Measurements from ENCODE around the gene OR51A4. TPM values are rescaled to one million over a fixed set of nuclear protein-coding genes. Genes with fewer than 3 reads are reported as not detected.

OR51A4 gene
- total and polyA plus RNA-seq, 10 of the 15 experiments (the other 5 are each of a cell fraction or from before 2014, with no cell fraction given), result not detected

Other genes starting within 250 kb of the OR51A4 start
Only the 7 nearest of the 17 such genes appear.
- gene OR51S1, start 98.4 kb downstream of the OR51A4 start, total RNA-seq (2014; rRNA removed), result not detected in 2 replicates
- gene OR51S1, start 98.4 kb downstream of the OR51A4 start, total RNA-seq (2014; rRNA removed; fragmentation: Illumina TruSeq; extraction: Trizol), result not detected in 2 replicates
- not detected in 2 replicates for gene OR51S1, start 98.4 kb downstream of the OR51A4 start, total RNA-seq (2021)
- not detected in 2 replicates for gene OR51S1, start 98.4 kb downstream of the OR51A4 start, polyA plus RNA-seq (2011; rRNA removed)
- not detected in 2 replicates for gene OR51S1, start 98.4 kb downstream of the OR51A4 start, polyA plus RNA-seq (2014; fragmentation: Illumina TruSeq; extraction: Trizol)
- gene OR51S1, start 98.4 kb downstream of the OR51A4 start, polyA plus RNA-seq (2014; fragmentation: Nextera tagmentation; extraction: Ambion mirVana), result not detected
- not detected in 2 replicates for gene OR51S1, start 98.4 kb downstream of the OR51A4 start, polyA plus RNA-seq (2014; rRNA removed)
- gene OR51S1, start 98.4 kb downstream of the OR51A4 start, polyA plus RNA-seq (2016; fragmentation: Nextera tagmentation; extraction: Ambion mirVana), result not detected
- gene OR51T1, start 65.7 kb downstream of the OR51A4 start, total RNA-seq (2014; rRNA removed), result not detected in 2 replicates
- gene OR51T1, start 65.7 kb downstream of the OR51A4 start, total RNA-seq (2014; rRNA removed; fragmentation: Illumina TruSeq; extraction: Trizol), result not detected in 2 replicates
- gene OR51T1, start 65.7 kb downstream of the OR51A4 start, total RNA-seq (2021), result not detected in 2 replicates
- not detected in 2 replicates for gene OR51T1, start 65.7 kb downstream of the OR51A4 start, polyA plus RNA-seq (2011; rRNA removed)
- gene OR51T1, start 65.7 kb downstream of the OR51A4 start, polyA plus RNA-seq (2014; fragmentation: Illumina TruSeq; extraction: Trizol), result not detected in 2 replicates
- not detected for gene OR51T1, start 65.7 kb downstream of the OR51A4 start, polyA plus RNA-seq (2014; fragmentation: Nextera tagmentation; extraction: Ambion mirVana)
- not detected in 2 replicates for gene OR51T1, start 65.7 kb downstream of the OR51A4 start, polyA plus RNA-seq (2014; rRNA removed)
- not detected for gene OR51T1, start 65.7 kb downstream of the OR51A4 start, polyA plus RNA-seq (2016; fragmentation: Nextera tagmentation; extraction: Ambion mirVana)
- gene OR51A7, start 43.8 kb downstream of the OR51A4 start, total RNA-seq (2014; rRNA removed), result not detected in 2 replicates
- not detected in 2 replicates for gene OR51A7, start 43.8 kb downstream of the OR51A4 start, total RNA-seq (2014; rRNA removed; fragmentation: Illumina TruSeq; extraction: Trizol)
- not detected in 2 replicates for gene OR51A7, start 43.8 kb downstream of the OR51A4 start, total RNA-seq (2021)
- gene OR51A7, start 43.8 kb downstream of the OR51A4 start, polyA plus RNA-seq (2011; rRNA removed), result not detected in 2 replicates
- gene OR51A7, start 43.8 kb downstream of the OR51A4 start, polyA plus RNA-seq (2014; fragmentation: Illumina TruSeq; extraction: Trizol), result not detected in 2 replicates
- gene OR51A7, start 43.8 kb downstream of the OR51A4 start, polyA plus RNA-seq (2014; fragmentation: Nextera tagmentation; extraction: Ambion mirVana), result not detected
- not detected in 2 replicates for gene OR51A7, start 43.8 kb downstream of the OR51A4 start, polyA plus RNA-seq (2014; rRNA removed)
- not detected for gene OR51A7, start 43.8 kb downstream of the OR51A4 start, polyA plus RNA-seq (2016; fragmentation: Nextera tagmentation; extraction: Ambion mirVana)
- not detected in 2 replicates for gene OR51G2, start 28.3 kb downstream of the OR51A4 start, total RNA-seq (2014; rRNA removed)
- gene OR51G2, start 28.3 kb downstream of the OR51A4 start, total RNA-seq (2014; rRNA removed; fragmentation: Illumina TruSeq; extraction: Trizol), result not detected in 2 replicates
- not detected in 2 replicates for gene OR51G2, start 28.3 kb downstream of the OR51A4 start, total RNA-seq (2021)
- not detected in 2 replicates for gene OR51G2, start 28.3 kb downstream of the OR51A4 start, polyA plus RNA-seq (2011; rRNA removed)
- gene OR51G2, start 28.3 kb downstream of the OR51A4 start, polyA plus RNA-seq (2014; fragmentation: Illumina TruSeq; extraction: Trizol), result not detected in 2 replicates
- not detected for gene OR51G2, start 28.3 kb downstream of the OR51A4 start, polyA plus RNA-seq (2014; fragmentation: Nextera tagmentation; extraction: Ambion mirVana)
- gene OR51G2, start 28.3 kb downstream of the OR51A4 start, polyA plus RNA-seq (2014; rRNA removed), result not detected in 2 replicates
- not detected for gene OR51G2, start 28.3 kb downstream of the OR51A4 start, polyA plus RNA-seq (2016; fragmentation: Nextera tagmentation; extraction: Ambion mirVana)
- gene OR51G1, start 23.3 kb downstream of the OR51A4 start, total RNA-seq (2014; rRNA removed), result not detected in 2 replicates
- gene OR51G1, start 23.3 kb downstream of the OR51A4 start, total RNA-seq (2014; rRNA removed; fragmentation: Illumina TruSeq; extraction: Trizol), result not detected in 2 replicates
- not detected in 2 replicates for gene OR51G1, start 23.3 kb downstream of the OR51A4 start, total RNA-seq (2021)
- gene OR51G1, start 23.3 kb downstream of the OR51A4 start, polyA plus RNA-seq (2011; rRNA removed), result not detected in 2 replicates
- gene OR51G1, start 23.3 kb downstream of the OR51A4 start, polyA plus RNA-seq (2014; fragmentation: Illumina TruSeq; extraction: Trizol), result not detected in 2 replicates
- not detected for gene OR51G1, start 23.3 kb downstream of the OR51A4 start, polyA plus RNA-seq (2014; fragmentation: Nextera tagmentation; extraction: Ambion mirVana)
- gene OR51G1, start 23.3 kb downstream of the OR51A4 start, polyA plus RNA-seq (2014; rRNA removed), result not detected in 2 replicates
- gene OR51G1, start 23.3 kb downstream of the OR51A4 start, polyA plus RNA-seq (2016; fragmentation: Nextera tagmentation; extraction: Ambion mirVana), result not detected
- gene OR51A2, start 8.1 kb upstream of the OR51A4 start, total RNA-seq (2014; rRNA removed), result not detected in 2 replicates
- not detected in 2 replicates for gene OR51A2, start 8.1 kb upstream of the OR51A4 start, total RNA-seq (2014; rRNA removed; fragmentation: Illumina TruSeq; extraction: Trizol)
- gene OR51A2, start 8.1 kb upstream of the OR51A4 start, total RNA-seq (2021), result not detected in 2 replicates
- not detected in 2 replicates for gene OR51A2, start 8.1 kb upstream of the OR51A4 start, polyA plus RNA-seq (2011; rRNA removed)
- gene OR51A2, start 8.1 kb upstream of the OR51A4 start, polyA plus RNA-seq (2014; fragmentation: Illumina TruSeq; extraction: Trizol), result not detected in 2 replicates
- not detected for gene OR51A2, start 8.1 kb upstream of the OR51A4 start, polyA plus RNA-seq (2014; fragmentation: Nextera tagmentation; extraction: Ambion mirVana)
- gene OR51A2, start 8.1 kb upstream of the OR51A4 start, polyA plus RNA-seq (2014; rRNA removed), result not detected in 2 replicates
- not detected for gene OR51A2, start 8.1 kb upstream of the OR51A4 start, polyA plus RNA-seq (2016; fragmentation: Nextera tagmentation; extraction: Ambion mirVana)
- not detected in 2 replicates for gene OR51L1, start 47.2 kb upstream of the OR51A4 start, total RNA-seq (2014; rRNA removed)
- gene OR51L1, start 47.2 kb upstream of the OR51A4 start, total RNA-seq (2014; rRNA removed; fragmentation: Illumina TruSeq; extraction: Trizol), result not detected in 2 replicates
- not detected in 2 replicates for gene OR51L1, start 47.2 kb upstream of the OR51A4 start, total RNA-seq (2021)
- not detected in 2 replicates for gene OR51L1, start 47.2 kb upstream of the OR51A4 start, polyA plus RNA-seq (2011; rRNA removed)
- gene OR51L1, start 47.2 kb upstream of the OR51A4 start, polyA plus RNA-seq (2014; fragmentation: Illumina TruSeq; extraction: Trizol), result not detected in 2 replicates
- gene OR51L1, start 47.2 kb upstream of the OR51A4 start, polyA plus RNA-seq (2014; fragmentation: Nextera tagmentation; extraction: Ambion mirVana), result not detected
- gene OR51L1, start 47.2 kb upstream of the OR51A4 start, polyA plus RNA-seq (2014; rRNA removed), result 0.11 TPM in 1 of 2 replicates, not detected in the other
- gene OR51L1, start 47.2 kb upstream of the OR51A4 start, polyA plus RNA-seq (2016; fragmentation: Nextera tagmentation; extraction: Ambion mirVana), result not detected

All from GM12878 (cell line).